HepG2 (cell line): Measurements from ENCODE around the gene ADAT3. TPM values are rescaled to one million over a fixed set of nuclear protein-coding genes. Genes with fewer than 3 reads are reported as not detected.
A peak's percentile ranks its signal among the peaks of the same experiment; 100 is the strongest.

Experiments used
- BRCA1 ChIP-seq: sonication (generic); formaldehyde crosslinking; IDR thresholded peaks from 2 replicates; pipeline ENCODE4 v1.4.0; 2020; ENCODE audit warnings: missing genetic modification reagents
- DDIT3 ChIP-seq: sonication (generic); formaldehyde crosslinking; IDR thresholded peaks from 2 replicates; pipeline ENCODE4 v1.4.0; 2020; ENCODE audit warnings: mild to moderate bottlenecking, missing genetic modification reagents
- E2F5 ChIP-seq: sonication (generic); formaldehyde crosslinking; conservative IDR thresholded peaks from 2 replicates; pipeline ENCODE4 v1.4.0; 2020; ENCODE audit warnings: missing genetic modification reagents
- HNRNPUL1 ChIP-seq: fragments of 200-400 bp; formaldehyde crosslinking; IDR thresholded peaks from 2 replicates; pipeline ENCODE4 v1.6.1; 2017; ENCODE audit warnings: low read depth, mild to moderate bottlenecking, low read length, moderate library complexity
- JUND ChIP-seq: sonication (generic); formaldehyde crosslinking; IDR thresholded peaks from 2 replicates; pipeline ENCODE4 v1.8.0; 2022; ENCODE audit warnings: mild to moderate bottlenecking, missing genetic modification reagents
- MAFG ChIP-seq: sonication (generic); formaldehyde crosslinking; IDR thresholded peaks from 2 replicates; pipeline ENCODE4 v1.5.1; 2020; ENCODE audit warnings: mild to moderate bottlenecking, missing genetic modification reagents
- SP2 ChIP-seq: sonication (generic); formaldehyde crosslinking; IDR thresholded peaks from 2 replicates; pipeline ENCODE4 v1.5.1; 2020; ENCODE audit warnings: mild to moderate bottlenecking, missing genetic modification reagents
- THAP9 ChIP-seq: sonication (generic); formaldehyde crosslinking; IDR thresholded peaks from 2 replicates; pipeline ENCODE4; 2020; ENCODE audit warnings: missing genetic modification reagents, mild to moderate bottlenecking, borderline replicate concordance
- TMF1 ChIP-seq: sonication (generic); formaldehyde crosslinking; IDR thresholded peaks from 2 replicates; pipeline ENCODE4 v1.8.1; 2022; ENCODE audit warnings: low read depth, missing genetic modification reagents
- ZBTB43 ChIP-seq: sonication (generic); formaldehyde crosslinking; conservative IDR thresholded peaks from 2 replicates; pipeline ENCODE4 v1.4.0; 2020; ENCODE audit warnings: missing genetic modification reagents
- ZFP91 ChIP-seq: sonication (generic); formaldehyde crosslinking; IDR thresholded peaks from 2 replicates; pipeline ENCODE4 v1.9.0; 2022; ENCODE audit warnings: missing genetic modification reagents, mild to moderate bottlenecking, borderline replicate concordance
- ZNF225 ChIP-seq: sonication (generic); formaldehyde crosslinking; IDR thresholded peaks from 2 replicates; pipeline ENCODE4 v1.4.0; 2020; ENCODE audit warnings: mild to moderate bottlenecking, missing genetic modification reagents
- ZNF275 ChIP-seq: sonication (generic); formaldehyde crosslinking; IDR thresholded peaks from 2 replicates; pipeline ENCODE4 v1.8.0; 2022; ENCODE audit warnings: missing genetic modification reagents, mild to moderate bottlenecking, inconsistent platforms, borderline replicate concordance
- ZNF564 ChIP-seq: sonication (generic); formaldehyde crosslinking; IDR thresholded peaks from 2 replicates; pipeline ENCODE4 v1.8.1; 2023; ENCODE audit warnings: mild to moderate bottlenecking, missing genetic modification reagents
- polyA plus RNA-seq, 8 experiments: library from polyadenylated mRNA; depleted of rRNA in 3 of 8; stranded (reverse) in 7 of 8; unstranded in 1 of 8; fragments of >200 nt; fragmentation: Illumina TruSeq in 4 of 8; extraction: Trizol in 4 of 8; gene quantifications; 2 replicates each; pipeline versions ENCODE4 v1.2.1 to v1.2.3, GENCODE V29; 2011 to 2016; ENCODE audit warnings: low read depth in 4 of 8, missing spikeins in 1 of 8, mixed read lengths in 1 of 8; ENCODE audit not compliant: insufficient read depth in 1 of 8
- total RNA-seq, 5 experiments: library from RNA; depleted of rRNA; stranded (reverse); fragments of >200 nt; fragmentation: Illumina TruSeq; extraction: Trizol; gene quantifications; 2 replicates each; pipeline ENCODE4 v1.2.3, GENCODE V29; 2016; ENCODE audit warnings: low read depth in 1 of 5

ADAT3 gene
- total and polyA plus RNA-seq, 2 of the 13 experiments (the other 11 are each of a cell fraction or from before 2014, with no cell fraction given) = 0.95 to 3.5 TPM

- peak; percentile 56; the same call in 1 of the 2 replicates for TF ChIP-seq TMF1 (CRISPR knock-in tag)
- TF ChIP-seq MAFG (CRISPR knock-in tag) = no peak
- TF ChIP-seq BRCA1 (CRISPR knock-in tag) = peak; percentile 64; the same call in 1 of the 2 replicates
- TF ChIP-seq ZNF275 (CRISPR knock-in tag) = peak; percentile 52; the same call in 1 of the 2 replicates
- TF ChIP-seq ZNF564 (CRISPR knock-in tag) = peak; percentile 35; the same call in 1 of the 2 replicates
- TF ChIP-seq HNRNPUL1 = no peak; the same call in 1 of the 2 replicates
- 0 out of 2 replicates have a peak, but pooled peaks have one; percentile 45 for TF ChIP-seq ZBTB43 (CRISPR knock-in tag)
- peak; percentile 80 for TF ChIP-seq E2F5 (CRISPR knock-in tag)
- peak; percentile 56; the same call in 1 of the 2 replicates for TF ChIP-seq THAP9 (CRISPR knock-in tag)
- TF ChIP-seq ZNF225 (CRISPR knock-in tag) = peak; percentile 56; the same call in 1 of the 2 replicates
- peak; percentile 75 for TF ChIP-seq SP2 (CRISPR knock-in tag)
- no peak for TF ChIP-seq DDIT3 (CRISPR knock-in tag)
- peak; percentile 100 for TF ChIP-seq ZFP91 (CRISPR knock-in tag)
- 0 out of 2 replicates have a peak, but pooled peaks have one; percentile 12 for TF ChIP-seq JUND (CRISPR knock-in tag)
Measured at GRCh38 chr19:1875646-1876495, 29.3 kb upstream of the ADAT3 start (continued).
